H1 (cell line): ENCODE results near the gene CAMK2G. TPM values are rescaled to one million over a fixed set of nuclear protein-coding genes. Genes with fewer than 3 reads are reported as not detected.

Experiments
- CTCF ChIA-PET: fragments of 300-600 bp; sonication (Branson Sonifier 250); formaldehyde crosslinking; loops from one replicate; lab custom pipeline; 2021; ENCODE audit not compliant: partially characterized antibody; lab: Charles Lee
- POLR2A ChIA-PET: fragments of 300-600 bp; sonication (Branson Sonifier 250); formaldehyde crosslinking; loops from one replicate; lab custom pipeline; 2021; ENCODE audit warnings: inconsistent platforms; ENCODE audit not compliant: partially characterized antibody; lab: Charles Lee
- DNase-seq, 2 experiments: peaks; one replicate each; pipeline versions ENCODE4 v3.0.0 to v3.0.0-alpha.2; 2010 to 2022; ENCODE audit warnings: low spot score in 2 of 2, low read depth in 1 of 2, mixed read lengths in 1 of 2
- FAIRE-seq: peaks from 2 replicates; lab custom pipeline; 2011; peaks lifted over from hg19 to GRCh38; lab: Jason Lieb, UNC
- H2AFZ ChIP-seq: 2 replicates; pipeline ENCODE4 v1.8.1; 2012; ENCODE audit warnings: low read length, inconsistent platforms
- H2AK5ac ChIP-seq: 2 replicates; pipeline ENCODE4 v1.6.1; 2013; ENCODE audit warnings: low read depth, low read length
- H2BK120ac ChIP-seq: replicated peaks from 2 replicates; pipeline ENCODE3; 2013; ENCODE audit warnings: low read depth, low read length, inconsistent platforms
- H2BK12ac ChIP-seq: 2 replicates; pipeline ENCODE4 v1.6.1; 2013; ENCODE audit warnings: low read depth, low read length
- H2BK15ac ChIP-seq: 2 replicates; pipeline ENCODE4 v1.6.1; 2013; ENCODE audit warnings: low read length
- H2BK20ac ChIP-seq: 2 replicates; pipeline ENCODE4 v1.6.1; 2013; ENCODE audit warnings: low read length
- H2BK5ac ChIP-seq: 2 replicates; pipeline ENCODE4 v1.6.1; 2013; ENCODE audit warnings: low read depth, low read length
- H3K14ac ChIP-seq: 2 replicates; pipeline ENCODE4 v1.6.1; 2013; ENCODE audit warnings: inconsistent platforms; ENCODE audit not compliant: insufficient read length
- H3K18ac ChIP-seq: 2 replicates; pipeline ENCODE4 v1.6.1; 2013; ENCODE audit warnings: low read length; ENCODE audit errors: extremely low read depth
- H3K23ac ChIP-seq: 2 replicates; pipeline ENCODE4 v1.6.1; 2013; ENCODE audit warnings: inconsistent platforms; ENCODE audit not compliant: insufficient read length
- H3K23me2 ChIP-seq: 2 replicates; pipeline ENCODE4 v1.6.1; 2013; ENCODE audit warnings: low read depth, low read length
- H3K27ac ChIP-seq: 2 replicates; pipeline ENCODE4 v1.6.1; 2011; ENCODE audit warnings: low read depth, low read length, inconsistent platforms
- H3K27me3 ChIP-seq, 4 experiments: replicated peaks in 1 of 4; 1 replicate in 1 of 4; 2 replicates in 3 of 4; pipeline versions ENCODE4 v1.6.1 to v1.8.1; 2011 to 2013; ENCODE audit warnings: low read length in 3 of 4, mild to moderate bottlenecking in 3 of 4, inconsistent platforms in 2 of 4, mixed read lengths in 2 of 4, moderate library complexity in 1 of 4; ENCODE audit not compliant: control insufficient read depth in 3 of 4, insufficient read depth in 3 of 4; ENCODE audit errors: extremely low read depth in 1 of 4
- H3K36me3 ChIP-seq, 4 experiments: 2 replicates each; pipeline versions ENCODE4 v1.6.1 to v1.8.1; 2011 to 2013; ENCODE audit warnings: mild to moderate bottlenecking in 4 of 4, low read length in 3 of 4, moderate library complexity in 2 of 4, control low read depth in 1 of 4, inconsistent platforms in 1 of 4; ENCODE audit not compliant: insufficient read depth in 4 of 4, control insufficient read depth in 2 of 4
- H3K4ac ChIP-seq: replicated peaks from 2 replicates; pipeline ENCODE3; 2013; ENCODE audit warnings: low read length, low read depth, mixed read lengths, inconsistent platforms; ENCODE audit not compliant: insufficient read length
- H3K4me1 ChIP-seq, 4 experiments: replicated peaks in 1 of 4; 1 replicate in 1 of 4; 2 replicates in 3 of 4; pipeline versions ENCODE4 v1.6.1 to v1.8.1; 2011 to 2013; ENCODE audit warnings: low read length in 3 of 4, inconsistent platforms in 2 of 4, mixed read lengths in 1 of 4; ENCODE audit not compliant: insufficient read depth in 4 of 4, control insufficient read depth in 3 of 4
- H3K4me2 ChIP-seq, 2 experiments: 2 replicates each; pipeline versions ENCODE4 v1.6.1 to v1.8.1; 2011 to 2013; ENCODE audit warnings: low read depth in 2 of 2, low read length in 2 of 2, control low read depth in 1 of 2, inconsistent platforms in 1 of 2, mild to moderate bottlenecking in 1 of 2; ENCODE audit not compliant: insufficient read depth in 1 of 2
- H3K4me3 ChIP-seq, 4 experiments: fragments of 200-600, 300-600 bp in 1 of 4; sonication (generic), shearing (Covaris generic), sonication (Bioruptor Twin) in 1 of 4; 2 replicates each; pipeline versions ENCODE4 v1.5.1 to v1.8.1; 2011 to 2016; ENCODE audit warnings: low read length in 4 of 4, low read depth in 3 of 4, control low read depth in 2 of 4, inconsistent platforms in 2 of 4, mild to moderate bottlenecking in 2 of 4, mixed read lengths in 1 of 4, moderate library complexity in 1 of 4; ENCODE audit not compliant: insufficient read depth in 2 of 4; ENCODE audit errors: extremely low read depth in 1 of 4
- H3K56ac ChIP-seq: replicated peaks from 2 replicates; pipeline ENCODE3; 2013; ENCODE audit warnings: low read depth, mild to moderate bottlenecking, mixed read lengths, low read length, inconsistent platforms; ENCODE audit not compliant: insufficient read length
- H3K79me1 ChIP-seq: 2 replicates; pipeline ENCODE4 v1.6.1; 2013; ENCODE audit warnings: low read depth, low read length, control low read depth
- H3K79me2 ChIP-seq, 2 experiments: 2 replicates each; pipeline versions ENCODE4 v1.6.1 to v1.8.1; 2012 to 2013; ENCODE audit warnings: low read length in 2 of 2, mild to moderate bottlenecking in 2 of 2, inconsistent platforms in 1 of 2; ENCODE audit not compliant: insufficient read depth in 2 of 2, control insufficient read depth in 1 of 2
- H3K9ac ChIP-seq, 4 experiments: replicated peaks in 1 of 4; 1 replicate in 1 of 4; 2 replicates in 3 of 4; pipeline versions ENCODE4 v1.6.1 to v1.8.1; 2011 to 2013; ENCODE audit warnings: low read depth in 3 of 4, low read length in 3 of 4, control low read depth in 2 of 4, mild to moderate bottlenecking in 2 of 4, moderate library complexity in 2 of 4, inconsistent platforms in 1 of 4; ENCODE audit errors: extremely low read depth in 1 of 4
- H3K9me3 ChIP-seq, 2 experiments: 2 replicates each; pipeline versions ENCODE4 v1.6.1 to v1.8.1; 2012 to 2013; ENCODE audit warnings: mild to moderate bottlenecking in 2 of 2, moderate library complexity in 2 of 2, control low read depth in 1 of 2, inconsistent platforms in 1 of 2, low read depth in 1 of 2, low read length in 1 of 2, mixed read lengths in 1 of 2; ENCODE audit not compliant: insufficient read depth in 2 of 2
- H4K20me1 ChIP-seq, 2 experiments: replicated peaks in 1 of 2; 2 replicates each; pipeline versions ENCODE3 to v1.8.1; 2011 to 2013; ENCODE audit warnings: inconsistent platforms in 2 of 2, low read length in 2 of 2, mild to moderate bottlenecking in 1 of 2; ENCODE audit not compliant: insufficient read depth in 2 of 2, control insufficient read depth in 1 of 2
- H4K5ac ChIP-seq: 2 replicates; pipeline ENCODE4 v1.6.1; 2013; ENCODE audit warnings: low read length, low read depth, mixed read lengths, inconsistent platforms; ENCODE audit not compliant: insufficient read length
- H4K8ac ChIP-seq: 2 replicates; pipeline ENCODE4 v1.8.0; 2013; ENCODE audit warnings: mild to moderate bottlenecking, moderate library complexity, low read length, inconsistent platforms; ENCODE audit not compliant: insufficient read depth; ENCODE audit errors: extremely low read depth
- H4K91ac ChIP-seq: replicated peaks from 2 replicates; pipeline ENCODE3; 2013; ENCODE audit warnings: low read length, mixed read lengths, inconsistent platforms; ENCODE audit not compliant: insufficient read length
- BRCA1 ChIP-seq: IDR thresholded peaks from 2 replicates; pipeline ENCODE4 v1.6.1; 2012; ENCODE audit warnings: low read depth, low read length, improper control_type of control experiment
- CTCF ChIP-seq, 3 experiments: IDR thresholded peaks; 1 replicate in 2 of 3; 2 replicates in 1 of 3; pipeline versions ENCODE4 v1.5.1 to v1.6.1; 2011; ENCODE audit warnings: low read length in 3 of 3, mild to moderate bottlenecking in 3 of 3, inconsistent platforms in 2 of 3, low read depth in 1 of 3, moderate library complexity in 1 of 3; ENCODE audit not compliant: insufficient read depth in 1 of 3; ENCODE audit errors: control extremely low read depth in 1 of 3
- GTF2F1 ChIP-seq: IDR thresholded peaks from 2 replicates; pipeline ENCODE4 v1.6.1; 2012; ENCODE audit warnings: low read depth, low read length, improper control_type of control experiment, borderline replicate concordance
- HDAC2 ChIP-seq, 2 experiments: fragments of 300-600 bp in 1 of 2; sonication (generic) in 1 of 2; IDR thresholded peaks; 2 replicates each; pipeline ENCODE4 v1.6.1; 2011 to 2012; ENCODE audit warnings: low read depth in 2 of 2, low read length in 2 of 2, mild to moderate bottlenecking in 2 of 2, moderate library complexity in 2 of 2, borderline replicate concordance in 1 of 2, inconsistent platforms in 1 of 2
- NRF1 ChIP-seq: IDR thresholded peaks from 2 replicates; pipeline ENCODE4 v1.6.1; 2011; ENCODE audit warnings: mild to moderate bottlenecking, low read depth, low read length, improper control_type of control experiment
- RBBP5 ChIP-seq: IDR thresholded peaks from 2 replicates; pipeline ENCODE4 v1.7.1; 2012; ENCODE audit warnings: low read depth, mild to moderate bottlenecking, inconsistent platforms, low read length, moderate library complexity, borderline replicate concordance
- WGBS, 2 experiments: shearing (Covaris generic) in 1 of 2; methylation state at CpG; one replicate each; pipeline versions ENCODE4 v1.1.6 to v1.1.7; 2013 to 2015; ENCODE audit warnings: low lambda C conversion rate in 2 of 2, mixed read lengths in 2 of 2, inconsistent platforms in 1 of 2, low coverage in 1 of 2, missing lambda C conversion rate in 1 of 2; ENCODE audit not compliant: insufficient replicate concordance in 2 of 2, insufficient coverage in 1 of 2, insufficient read length in 1 of 2; ENCODE audit errors: extremely low coverage in 1 of 2, missing lambda C conversion rate in 1 of 2; 5-methylcytosine and 5-hydroxymethylcytosine counted together
- polyA plus RNA-seq, 7 experiments: library from polyadenylated mRNA; depleted of rRNA in 3 of 7; stranded (reverse) in 5 of 7; unstranded in 2 of 7; fragments of >200 nt in 5 of 7; fragments of 200-250 nt in 2 of 7; gene quantifications; 1 replicate in 5 of 7; 2 replicates in 1 of 7; 4 replicates in 1 of 7; pipeline versions ENCODE4 v1.2.1 to v1.2.3, GENCODE V29; 2011 to 2013; ENCODE audit warnings: missing spikeins in 2 of 7, mixed read lengths in 2 of 7
- total RNA-seq: library from RNA; stranded (reverse); fragmentation: NEBNext Ultra II Directional; extraction: Animal tissue kit (Norgen Biotek cat#: 25700); gene quantifications from 2 replicates; pipeline ENCODE4 v1.2.1, GENCODE V29; 2021

The CAMK2G gene
- total and polyA plus RNA-seq, 2 of the 8 experiments (the other 6 are each of a cell fraction or from before 2014, with no cell fraction given): 28.9 to 31.7 TPM

GRCh38 chr10:73786512-73786885 is 87.9 kb downstream of the CAMK2G start:
- peak overlapping the region; percentile 71 to 96 (median 90) for H3K4me3 ChIP-seq
- no peak overlapping the region for H3K4ac ChIP-seq
- no peaks in the 10 kb centered on the region; the same call in 1 of the 2 replicates for H3K79me1 ChIP-seq
- H4K20me1 ChIP-seq: peaks cover 3 to 12% of the 10 kb centered on the region in 2 experiments
- DNase-seq (no peak), FAIRE-seq (no peak)
- no peak overlapping the region for H3K27ac ChIP-seq
- H3K4me2 ChIP-seq: peak overlapping the region; percentile 84 to 91
- no peak overlapping the region for H2BK12ac ChIP-seq
- H3K23me2 ChIP-seq: peaks cover 10% of the 10 kb centered on the region
- no peak overlapping the region for H3K18ac ChIP-seq
- H2AFZ ChIP-seq: no peak overlapping the region
- peaks cover 0 to 27% of the 10 kb centered on the region in 2 experiments; a peak in 3 of 4 replicates for H3K79me2 ChIP-seq
- no peak overlapping the region for H3K23ac ChIP-seq
- H2BK20ac ChIP-seq: no peak overlapping the region
- H3K14ac ChIP-seq: no peak overlapping the region
- no peak overlapping the region for H4K8ac ChIP-seq
- POLR2A ChIA-PET: interaction anchor here (0.6 to 6.3 kb wide), 10 partner anchors 8 to 322 kb away, joined by 3 to 79 read pairs (median 4); partner anchors contain the start of gene SEC24C
- CTCF ChIA-PET: interaction anchor here (0.6 to 2.2 kb wide), 13 partner anchors 8 to 100 kb away, joined by 3 to 13 read pairs (median 4); a partner anchor contains a TSS
- H3K27me3 ChIP-seq: no peaks in the 10 kb centered on the region
- H2BK5ac ChIP-seq: no peak overlapping the region
- no peak overlapping the region for H4K5ac ChIP-seq
- H3K9ac ChIP-seq: peak overlapping the region in 1 of 4 experiments; percentile 77; a peak in 2 of 7 replicates
- no peaks in the 10 kb centered on the region for H3K9me3 ChIP-seq
- WGBS, 2 experiments: 30% methylated on average over 2 of the region's 2 CpGs; no CpG with 5 or more reads in 1 of the 2 experiments
- no peak overlapping the region for H2BK15ac ChIP-seq
- H3K56ac ChIP-seq: no peak overlapping the region
- H2BK120ac ChIP-seq: no peak overlapping the region
- no peak overlapping the region for H2AK5ac ChIP-seq
- H4K91ac ChIP-seq: no peak overlapping the region
- peaks cover 2 to 11% (median 6%) of the 10 kb centered on the region in 4 experiments; a peak in 5 of 8 replicates for H3K36me3 ChIP-seq
- H3K4me1 ChIP-seq: peaks cover 0 to 4% (median 2%) of the 10 kb centered on the region in 4 experiments; a peak in 4 of 7 replicates
- no peak for TF ChIP-seq NRF1
- TF ChIP-seq HDAC2 (IDR thresholded peaks at IDR 0.05; ENCODE audit: borderline replicate concordance in 1 of 2, low read depth in 2 of 2, low read length in 2 of 2): no peak
- TF ChIP-seq BRCA1: no peak
- peak in 1 of 3 experiments; percentile 24; a peak in 1 of 4 replicates for TF ChIP-seq CTCF (IDR thresholded peaks at IDR 0.05; ENCODE audit: control extremely low read depth in 1 of 3, insufficient read depth in 1 of 3, low read depth in 1 of 3, low read length in 3 of 3)
- TF ChIP-seq GTF2F1: no peak
- TF ChIP-seq RBBP5: no peak
